T follicular helper cell (primary cell): ENCODE data around the gene MCEE.
"Not testable (repeated sequence)": the region's sequence is repeated elsewhere in the genome, so short reads cannot be mapped to it uniquely, and the experiment has no call there.

ENCODE experiments used
- DNase-seq: peaks from one replicate; pipeline ENCODE4 v3.0.0-alpha.2; 2020; ENCODE audit warnings: low read depth

MCEE gene

DNA sequence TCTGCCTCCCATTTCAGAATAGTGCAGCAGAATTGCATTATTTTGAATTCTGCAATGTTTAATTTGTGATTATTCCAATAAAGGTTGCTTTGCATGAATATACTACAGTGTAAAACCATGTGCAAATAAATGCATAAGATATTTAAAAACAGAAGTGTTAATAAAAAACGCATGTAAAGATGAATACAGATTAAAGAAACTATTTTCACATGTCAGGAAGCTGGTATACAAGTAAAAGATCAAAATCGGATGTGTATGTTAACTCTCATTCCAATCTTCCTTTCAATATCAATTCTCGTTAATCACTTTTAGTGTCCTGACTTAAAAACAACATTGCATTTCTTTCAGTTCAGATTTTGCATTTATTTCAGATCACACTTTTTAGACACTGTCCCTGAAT lies 3.1 kb downstream of the MCEE start:
- DNase-seq: no peak

DNA sequence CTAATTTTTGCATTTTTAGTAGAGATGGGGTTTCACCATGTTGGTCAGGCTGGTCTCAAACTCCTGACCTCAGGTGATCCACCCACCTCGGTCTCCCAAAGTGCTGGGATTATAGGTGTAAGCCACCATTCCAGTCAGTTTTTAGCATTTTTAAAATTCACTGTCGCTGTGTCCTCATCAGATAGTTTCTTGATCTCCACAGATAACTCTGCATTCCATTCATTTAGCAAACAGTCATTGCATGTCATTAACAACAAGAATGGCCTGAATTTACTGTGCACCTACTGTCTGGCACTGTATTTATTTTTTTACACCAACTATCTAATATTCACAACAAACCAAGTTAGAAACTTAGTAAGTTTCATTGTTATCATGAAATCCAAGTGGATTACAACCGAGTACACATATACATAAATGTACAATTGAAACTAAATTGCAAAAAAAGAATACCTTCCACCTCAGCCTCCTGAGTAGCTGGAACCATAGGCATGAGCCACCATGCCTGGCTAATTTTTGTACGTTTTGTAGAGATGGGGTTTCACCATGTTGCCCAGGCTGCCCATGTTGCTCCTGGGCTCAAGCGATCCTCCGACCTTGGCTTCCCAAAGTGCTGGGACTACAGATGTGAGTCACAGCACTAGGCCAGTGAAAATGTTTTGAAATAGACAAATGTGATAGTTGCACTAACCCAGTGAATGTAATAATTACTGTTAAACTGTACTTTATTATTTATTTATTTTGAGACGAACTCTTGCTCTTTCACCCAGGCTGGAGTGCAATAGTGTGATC lies 4.3 kb downstream of the MCEE start:
- DNase-seq: no peak

DNA sequence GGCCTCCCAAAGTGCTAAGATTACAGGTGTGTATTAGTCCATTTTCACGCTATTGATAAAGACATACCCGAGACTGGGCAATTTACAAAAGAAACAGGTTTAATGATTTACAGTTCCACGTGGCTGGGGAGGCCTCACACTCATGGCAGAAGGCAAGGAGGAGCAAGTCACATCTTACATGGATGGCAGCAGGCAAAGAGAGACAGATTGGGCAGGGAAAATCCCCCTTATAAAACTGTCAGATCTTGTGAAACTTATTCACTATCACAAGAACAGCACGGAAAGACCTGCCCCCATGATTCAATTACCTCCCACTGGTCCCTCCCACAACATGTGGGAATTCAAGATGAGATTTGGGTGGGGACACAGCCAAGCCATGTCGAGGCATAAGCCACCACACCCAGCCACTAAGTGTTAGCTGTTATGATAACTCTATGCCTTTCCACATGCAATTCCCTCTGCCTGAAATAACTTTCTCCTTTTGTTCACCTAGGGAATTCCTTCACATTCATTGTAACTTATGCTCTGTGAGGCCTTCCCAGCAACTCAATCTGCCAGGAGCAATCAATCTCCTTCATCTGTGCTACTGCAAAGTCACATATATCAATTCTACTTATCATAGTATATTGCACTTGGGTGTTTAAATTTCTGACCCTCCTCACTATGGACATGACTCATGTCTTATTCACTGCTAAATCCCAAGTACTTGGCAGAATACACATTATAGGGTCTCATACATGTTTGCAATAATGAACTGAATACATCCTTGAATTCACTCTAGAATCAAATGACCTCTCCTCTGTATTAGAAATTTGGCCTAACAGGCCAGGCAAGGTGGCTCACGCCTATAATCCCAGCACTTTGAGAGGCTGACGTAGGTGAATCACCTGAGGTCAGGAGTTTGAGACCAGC lies 7.4 kb downstream of the MCEE start:
- no peak for DNase-seq

DNA sequence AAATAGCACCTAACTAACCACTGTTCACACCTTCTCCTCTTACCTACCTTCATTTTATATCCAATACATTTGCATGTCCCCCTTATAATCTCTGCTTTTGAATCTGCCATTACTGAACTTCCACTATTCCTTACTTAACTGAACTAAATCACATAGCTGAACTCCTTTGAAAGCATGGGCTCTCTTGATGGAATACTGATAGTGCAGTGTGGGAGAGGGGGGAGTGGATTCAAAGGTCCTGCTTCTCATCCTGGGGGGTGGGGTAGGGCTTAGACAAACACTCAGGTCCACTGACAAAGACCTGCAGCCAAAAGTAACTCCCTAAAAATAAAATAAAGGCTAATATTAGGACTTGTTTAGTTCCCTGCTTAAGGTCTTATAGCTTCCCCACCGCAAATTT lies 8.6 kb downstream of the MCEE start:
- no peak for DNase-seq

DNA sequence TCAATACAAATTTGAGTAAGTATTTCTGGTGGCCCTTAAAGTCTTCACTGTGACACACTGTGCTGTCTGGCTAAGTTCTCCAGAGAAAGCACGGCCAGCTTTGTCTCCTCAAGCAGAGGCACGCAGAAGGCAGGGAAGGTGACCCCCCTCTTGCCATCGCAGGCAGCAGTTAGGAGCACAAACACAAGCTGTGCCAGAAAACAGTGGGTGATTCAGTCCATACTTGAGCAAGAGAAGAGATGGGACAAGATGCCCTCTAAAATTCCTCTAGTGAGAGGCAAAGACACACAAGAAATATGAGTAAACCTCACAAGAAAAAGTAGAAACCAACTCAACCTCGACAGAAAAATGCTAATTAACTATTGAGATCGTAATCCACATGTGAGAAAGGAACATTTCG lies 9.8 kb downstream of the MCEE start:
- no peak for DNase-seq

- no peak for DNase-seq
These were observed 13.0 kb downstream of the MCEE start for GRCh38 chr2:71117063-71117462.

- no peak for DNase-seq
These were observed 16.2 kb downstream of the MCEE start for GRCh38 chr2:71113843-71114242.

DNA sequence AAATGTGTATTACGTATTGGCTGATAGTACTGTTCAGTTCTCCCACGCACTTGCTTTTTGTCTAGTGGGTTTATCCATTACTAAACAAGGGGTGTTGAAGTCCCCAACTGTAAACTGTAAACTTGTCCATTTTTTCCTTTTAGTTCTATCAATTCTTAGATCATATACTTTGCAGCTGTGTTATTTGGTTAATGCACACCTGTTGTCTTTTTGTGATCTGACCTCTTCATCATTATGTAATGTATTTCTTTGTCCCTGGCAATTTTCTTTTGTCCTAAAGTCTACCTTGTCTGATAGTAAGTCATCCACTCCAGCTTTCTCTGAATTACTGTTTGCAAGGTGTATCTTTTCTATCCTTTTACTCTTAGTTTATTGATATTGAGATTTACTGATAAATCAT lies 21.9 kb downstream of the MCEE start:
- no peak for DNase-seq

DNA sequence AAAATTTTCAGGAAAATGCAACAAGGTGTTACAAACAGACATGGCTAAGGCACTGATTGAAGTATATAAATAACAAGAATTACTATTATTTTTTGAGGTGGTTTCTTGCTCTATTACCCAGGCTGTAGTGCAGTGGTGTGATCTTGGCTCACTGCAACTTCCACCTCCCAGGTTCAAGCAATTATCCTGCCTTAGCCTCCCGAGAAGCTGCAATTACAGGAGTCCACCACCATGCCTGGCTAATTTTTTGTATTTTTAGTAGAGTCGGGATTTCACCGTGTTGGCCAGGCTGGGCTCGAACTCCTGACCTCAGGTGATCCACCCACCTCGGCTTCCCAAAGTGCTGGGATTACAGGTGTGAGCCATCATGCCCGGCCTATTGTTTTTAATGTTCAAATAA lies 23.6 kb downstream of the MCEE start:
- not testable (repeated sequence) for DNase-seq

DNA sequence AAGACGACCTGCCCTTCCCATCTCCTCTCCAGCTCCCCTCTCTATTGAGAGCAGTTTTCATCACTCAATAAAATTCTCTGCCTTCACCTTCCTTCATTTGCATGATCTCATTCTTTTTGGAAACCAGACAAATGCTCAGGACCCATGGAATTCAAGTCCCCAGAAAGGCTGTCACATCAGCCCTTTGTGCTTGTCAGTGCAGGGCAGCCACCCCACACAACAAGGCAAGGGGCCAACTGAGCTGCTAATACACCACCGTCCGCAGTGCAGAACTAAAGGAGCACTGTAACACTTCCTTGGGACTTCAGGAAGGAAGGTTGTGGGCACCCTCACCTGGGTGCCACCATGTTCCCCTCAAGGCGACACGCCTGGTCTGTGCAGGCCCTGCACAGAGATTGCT lies 26.2 kb downstream of the MCEE start:
- no peak for DNase-seq

- no peak for DNase-seq
These were observed 26.9 kb downstream of the MCEE start for GRCh38 chr2:71102981-71103681.

GRCh38 chr2:71101656-71102055 lies 28.4 kb downstream of the MCEE start:
- no peak for DNase-seq

- peak; percentile 15 for DNase-seq
These were observed 29.6 kb downstream of the MCEE start for GRCh38 chr2:71100195-71100964.

GRCh38 chr2:71092491-71093260 lies 37.4 kb downstream of the MCEE start:
- not testable (repeated sequence) for DNase-seq

GRCh38 chr2:71091808-71092207 lies 38.2 kb downstream of the MCEE start:
- not testable (repeated sequence) for DNase-seq

DNA sequence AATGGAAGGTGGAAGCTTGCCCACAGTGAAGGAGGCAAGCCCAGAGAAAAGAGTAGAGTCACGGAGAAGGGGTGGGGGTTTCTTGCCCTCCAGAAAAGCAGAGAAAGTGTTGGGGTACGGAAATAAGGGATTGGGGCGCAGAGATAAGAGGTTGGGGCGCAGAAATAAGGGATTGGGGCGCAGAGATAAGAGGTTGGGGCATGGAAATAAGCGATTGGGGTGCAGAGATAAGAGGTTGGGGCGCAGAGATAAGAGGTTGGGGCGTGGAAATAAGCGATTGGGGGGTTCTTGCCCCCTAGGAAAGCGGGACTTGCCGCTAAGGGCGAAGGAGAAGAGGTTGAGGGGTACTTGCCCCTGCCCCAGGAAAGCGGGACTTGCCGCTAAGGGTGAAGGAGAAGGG lies 40.6 kb downstream of the MCEE start:
- not testable (repeated sequence) for DNase-seq

DNA sequence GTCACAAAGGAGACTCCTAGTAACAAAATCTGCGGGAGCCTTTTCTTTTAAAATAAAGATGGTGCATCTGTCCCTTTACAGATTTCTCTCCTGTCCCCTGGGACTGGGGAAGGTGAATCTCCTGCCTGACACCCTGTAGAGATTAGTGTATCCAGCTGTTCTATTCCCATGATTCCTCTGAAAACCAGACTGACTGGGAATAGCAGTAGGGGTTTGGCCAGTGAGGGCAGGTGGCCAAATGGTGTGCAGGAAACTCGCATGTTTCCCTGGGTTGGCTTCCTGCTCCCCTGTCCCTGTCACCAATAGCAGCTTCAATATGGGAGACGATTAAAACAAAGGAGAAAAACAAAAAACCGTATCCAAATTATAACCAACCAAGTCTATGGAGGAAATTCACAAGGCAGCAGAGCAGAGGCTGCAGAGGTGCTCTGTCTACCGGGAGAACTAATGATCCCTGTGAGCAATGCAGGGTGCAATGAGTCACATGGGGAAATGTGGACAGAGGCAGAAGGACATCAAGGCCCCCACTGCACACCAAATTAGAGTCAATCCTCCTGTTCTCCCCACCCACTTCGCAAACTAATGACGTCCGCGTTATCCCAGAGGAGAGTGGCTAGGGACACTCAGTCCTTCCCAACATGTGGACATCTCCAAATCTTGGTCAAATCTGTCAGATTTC lies 44.6 kb downstream of the MCEE start:
- DNase-seq: not testable (repeated sequence)

DNA sequence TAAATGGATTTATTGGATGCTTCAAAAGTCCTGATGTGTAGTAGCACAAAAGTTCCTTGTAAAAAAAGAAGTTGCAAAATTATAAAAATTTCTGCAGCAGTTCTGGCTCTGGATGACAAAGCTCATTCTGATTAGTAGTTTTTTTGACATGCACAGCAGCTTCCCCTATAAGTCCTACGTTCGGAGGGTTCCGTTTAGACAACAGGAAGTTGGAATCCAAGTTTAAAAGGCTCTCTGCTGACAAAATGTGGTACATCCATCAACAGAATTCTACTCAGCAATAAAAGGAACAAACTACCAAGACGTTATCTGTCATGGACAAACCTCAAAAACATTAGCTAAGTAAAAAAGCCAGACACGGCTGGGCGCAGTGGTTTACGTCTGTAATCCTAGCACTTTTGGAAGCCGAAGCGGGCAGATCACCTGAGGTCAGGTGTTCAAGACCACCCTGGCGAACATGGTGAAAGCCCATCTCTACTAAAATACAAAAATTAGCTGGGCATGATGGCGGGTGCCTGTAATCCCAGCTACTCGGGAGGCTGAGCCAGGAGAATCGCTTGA lies 46.2 kb downstream of the MCEE start:
- not testable (repeated sequence) for DNase-seq

- DNase-seq: not testable (repeated sequence)
These were observed 46.7 kb downstream of the MCEE start for GRCh38 chr2:71083297-71083696.
